Measurements from ENCODE around the gene GATA5.

GATA5 gene

GRCh38 chr20:62508641-62509051 lies 32.9 kb upstream of the GATA5 start:
- no peak overlapping the region for H3K4me3 ChIP-seq (ENCODE audit: low read depth, low read length)
- H3K9me3 ChIP-seq (ENCODE audit: control insufficient read depth, low read length), result no peaks in the 10 kb centered on the region
- no peak overlapping the region for H3K4me2 ChIP-seq (ENCODE audit: low read length)
- no peaks in the 10 kb centered on the region for H3K4me1 ChIP-seq
- no peaks in the 10 kb centered on the region for H3K36me3 ChIP-seq (ENCODE audit: control insufficient read depth, insufficient read depth, low read length)
- H2AFZ ChIP-seq, result no peak overlapping the region
- H3K9ac ChIP-seq, result no peak overlapping the region
- TF ChIP-seq CTCF (IDR thresholded peaks at IDR 0.05), result no peak
- no peak overlapping the region for H3K27ac ChIP-seq
- H3K79me2 ChIP-seq, result no peaks in the 10 kb centered on the region
- H3K27me3 ChIP-seq (ENCODE audit: control insufficient read depth, insufficient read depth, low read length), result no peaks in the 10 kb centered on the region

- TF ChIP-seq CTCF (IDR thresholded peaks at IDR 0.05), result no peak
- no peak overlapping the region for H3K27ac ChIP-seq
- H3K4me2 ChIP-seq (ENCODE audit: low read length), result no peak overlapping the region
- no peaks in the 10 kb centered on the region for H3K27me3 ChIP-seq (ENCODE audit: control insufficient read depth, insufficient read depth, low read length)
- no peaks in the 10 kb centered on the region for H3K36me3 ChIP-seq (ENCODE audit: control insufficient read depth, insufficient read depth, low read length)
- H3K4me3 ChIP-seq (ENCODE audit: low read depth, low read length), result no peak overlapping the region
- H3K4me1 ChIP-seq, result no peaks in the 10 kb centered on the region
- no peaks in the 10 kb centered on the region for H3K9me3 ChIP-seq (ENCODE audit: control insufficient read depth, low read length)
- no peak overlapping the region for H2AFZ ChIP-seq
- H3K79me2 ChIP-seq, result no peaks in the 10 kb centered on the region
- H3K9ac ChIP-seq, result no peak overlapping the region
These were observed 32.3 kb upstream of the GATA5 start for GRCh38 chr20:62507991-62508640.

GRCh38 chr20:62507323-62507722 lies 31.5 kb upstream of the GATA5 start:
- Histone ChIP-seq H3K4me1 (no peaks in the 10 kb centered on the region), H3K79me2 (no peaks in the 10 kb centered on the region), H2AFZ (no peak overlapping the region), H3K27ac (no peak overlapping the region), H3K27me3 (ENCODE audit: control insufficient read depth, insufficient read depth, low read length) (no peaks in the 10 kb centered on the region), H3K36me3 (ENCODE audit: control insufficient read depth, insufficient read depth, low read length) (no peaks in the 10 kb centered on the region), H3K4me2 (ENCODE audit: low read length) (no peak overlapping the region), H3K4me3 (ENCODE audit: low read depth, low read length) (no peak overlapping the region), H3K9ac (no peak overlapping the region), H3K9me3 (ENCODE audit: control insufficient read depth, low read length) (no peaks in the 10 kb centered on the region)
- no peak for TF ChIP-seq CTCF (IDR thresholded peaks at IDR 0.05)

- Histone ChIP-seq H3K27me3 (ENCODE audit: control insufficient read depth, insufficient read depth, low read length) (no peaks in the 10 kb centered on the region), H3K36me3 (ENCODE audit: control insufficient read depth, insufficient read depth, low read length) (no peaks in the 10 kb centered on the region), H2AFZ (no peak overlapping the region), H3K4me3 (ENCODE audit: low read depth, low read length) (no peak overlapping the region), H3K4me2 (ENCODE audit: low read length) (no peak overlapping the region), H3K4me1 (no peaks in the 10 kb centered on the region), H3K79me2 (no peaks in the 10 kb centered on the region), H3K9me3 (ENCODE audit: control insufficient read depth, low read length) (no peaks in the 10 kb centered on the region), H3K9ac (no peak overlapping the region), H3K27ac (no peak overlapping the region)
- TF ChIP-seq CTCF (IDR thresholded peaks at IDR 0.05), result no peak
These were observed 31.0 kb upstream of the GATA5 start for GRCh38 chr20:62506791-62507190.

GRCh38 chr20:62506087-62506486 lies 30.3 kb upstream of the GATA5 start:
- H3K4me3 ChIP-seq (ENCODE audit: low read depth, low read length), result no peak overlapping the region
- no peaks in the 10 kb centered on the region for H3K79me2 ChIP-seq
- H2AFZ ChIP-seq, result no peak overlapping the region
- no peak overlapping the region for H3K9ac ChIP-seq
- no peaks in the 10 kb centered on the region for H3K27me3 ChIP-seq (ENCODE audit: control insufficient read depth, insufficient read depth, low read length)
- H3K9me3 ChIP-seq (ENCODE audit: control insufficient read depth, low read length), result no peaks in the 10 kb centered on the region
- H3K4me1 ChIP-seq, result no peaks in the 10 kb centered on the region
- H3K36me3 ChIP-seq (ENCODE audit: control insufficient read depth, insufficient read depth, low read length), result no peaks in the 10 kb centered on the region
- no peak overlapping the region for H3K27ac ChIP-seq
- no peak overlapping the region for H3K4me2 ChIP-seq (ENCODE audit: low read length)
- no peak for TF ChIP-seq CTCF (IDR thresholded peaks at IDR 0.05)
